ENCODE data around the gene S1PR3.

DNA sequence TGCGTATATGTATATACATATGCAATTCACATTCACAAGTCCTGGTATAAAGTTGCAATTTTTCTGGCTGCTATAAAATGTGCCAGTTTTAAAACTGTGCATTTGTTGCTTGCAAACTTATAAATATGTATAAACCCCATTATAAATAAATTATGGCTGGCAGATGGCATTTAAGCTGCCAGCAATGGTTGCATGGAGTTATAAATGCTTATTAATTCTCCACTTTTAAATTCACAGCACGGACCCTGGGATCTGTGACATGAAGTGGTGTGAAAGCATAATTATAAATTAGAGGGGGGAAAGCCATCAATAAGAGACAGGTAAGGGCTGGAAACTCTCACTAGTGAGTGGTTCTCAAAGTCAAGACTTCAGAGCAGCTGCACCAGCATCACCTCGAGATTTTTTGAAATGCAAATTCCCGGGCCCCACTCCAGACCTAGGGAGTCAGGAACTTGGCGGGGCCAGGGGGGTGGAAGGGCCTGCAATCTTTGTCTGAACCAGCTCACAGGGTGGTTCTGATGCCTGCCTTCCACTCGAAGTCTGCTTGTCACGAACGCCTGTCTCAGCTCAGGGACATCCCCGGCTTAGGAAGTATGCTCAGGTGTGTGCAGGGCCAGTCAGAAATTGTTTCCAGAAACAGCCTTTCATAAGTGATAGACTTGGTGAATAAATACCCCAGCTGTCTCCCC is 16.9 kb downstream of the S1PR3 start:
- TF ChIP-seq, protein P1, sequence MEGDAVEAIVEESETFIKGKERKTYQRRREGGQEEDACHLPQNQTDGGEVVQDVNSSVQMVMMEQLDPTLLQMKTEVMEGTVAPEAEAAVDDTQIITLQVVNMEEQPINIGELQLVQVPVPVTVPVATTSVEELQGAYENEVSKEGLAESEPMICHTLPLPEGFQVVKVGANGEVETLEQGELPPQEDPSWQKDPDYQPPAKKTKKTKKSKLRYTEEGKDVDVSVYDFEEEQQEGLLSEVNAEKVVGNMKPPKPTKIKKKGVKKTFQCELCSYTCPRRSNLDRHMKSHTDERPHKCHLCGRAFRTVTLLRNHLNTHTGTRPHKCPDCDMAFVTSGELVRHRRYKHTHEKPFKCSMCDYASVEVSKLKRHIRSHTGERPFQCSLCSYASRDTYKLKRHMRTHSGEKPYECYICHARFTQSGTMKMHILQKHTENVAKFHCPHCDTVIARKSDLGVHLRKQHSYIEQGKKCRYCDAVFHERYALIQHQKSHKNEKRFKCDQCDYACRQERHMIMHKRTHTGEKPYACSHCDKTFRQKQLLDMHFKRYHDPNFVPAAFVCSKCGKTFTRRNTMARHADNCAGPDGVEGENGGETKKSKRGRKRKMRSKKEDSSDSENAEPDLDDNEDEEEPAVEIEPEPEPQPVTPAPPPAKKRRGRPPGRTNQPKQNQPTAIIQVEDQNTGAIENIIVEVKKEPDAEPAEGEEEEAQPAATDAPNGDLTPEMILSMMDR (IDR thresholded peaks at IDR 0.05; ENCODE audit: low read length), result no peak
- no peak for TF ChIP-seq EZH2 (IDR thresholded peaks at IDR 0.05; ENCODE audit: borderline replicate concordance, low read length)

Measured in OCI-LY1 (cell line).